Activated T-cell treated with anti-CD3 and anti-CD28 coated beads for 4 hours (primary cell): Measurements from ENCODE around the gene TSPAN31.

ENCODE experiments used
- DNase-seq: peaks from one replicate; pipeline ENCODE4 v3.0.0-alpha.2; 2020

Gene TSPAN31

GRCh38 chr12:57797933-57798332 lies 53.1 kb downstream of the TSPAN31 start:
- DNase-seq: no peak
